Astrocyte of the hippocampus (primary cell): ENCODE results near the gene SETD1A.

Source experiments
- DNase-seq: peaks from one replicate; pipeline ENCODE4 v3.0.0; 2011; ENCODE audit warnings: low read depth, low spot score

Gene SETD1A

DNA sequence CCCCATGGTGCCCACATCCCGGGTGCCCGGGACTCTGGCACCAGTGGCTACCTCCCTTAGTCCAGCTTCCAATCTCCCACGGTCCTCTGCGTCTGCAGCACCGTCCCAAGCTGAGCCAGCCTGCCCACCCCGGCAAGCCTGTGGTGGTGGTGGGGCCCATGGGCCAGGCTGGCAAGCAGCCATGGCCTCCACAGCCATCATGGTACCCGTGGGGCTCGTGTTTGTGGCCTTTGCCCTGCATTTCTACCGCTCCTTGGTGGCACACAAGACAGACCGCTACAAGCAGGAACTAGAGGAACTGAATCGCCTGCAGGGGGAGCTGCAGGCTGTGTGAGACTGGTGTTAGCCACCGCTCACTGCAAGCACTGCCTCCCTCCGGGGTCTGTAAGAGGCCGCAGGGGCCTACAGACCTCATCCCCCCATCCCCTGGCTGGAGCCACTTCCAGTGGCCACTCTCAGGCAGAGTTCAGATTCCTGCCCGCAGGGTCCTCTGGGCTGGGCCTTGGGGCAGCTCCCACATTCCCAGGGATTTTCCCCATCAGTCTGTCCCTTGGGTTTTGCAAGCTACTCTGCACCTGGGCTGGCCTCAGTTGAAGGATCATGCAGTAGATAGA is 3.9 kb upstream of the SETD1A start:
- DNase-seq, result peak; percentile 90

DNA sequence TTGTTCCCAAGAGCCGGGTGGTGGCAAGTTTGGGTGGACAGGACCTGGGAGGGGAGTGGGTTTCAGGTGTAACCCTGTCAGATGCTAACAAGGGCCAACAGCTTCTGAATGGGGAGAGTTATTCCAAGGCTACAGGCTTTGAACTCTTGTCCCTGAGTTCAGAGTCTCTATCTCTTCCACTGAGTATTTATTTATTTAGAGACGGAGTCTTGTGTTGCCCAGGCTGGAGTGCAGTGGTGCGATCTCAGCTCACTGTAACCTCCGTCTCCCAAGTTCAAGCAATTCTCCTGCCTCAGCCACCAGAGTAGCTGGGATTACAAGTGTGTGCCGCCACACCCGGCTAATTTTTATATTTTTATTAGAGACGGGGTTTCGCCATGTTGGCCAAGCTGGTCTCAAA is 2.6 kb upstream of the SETD1A start:
- no peak for DNase-seq

DNA sequence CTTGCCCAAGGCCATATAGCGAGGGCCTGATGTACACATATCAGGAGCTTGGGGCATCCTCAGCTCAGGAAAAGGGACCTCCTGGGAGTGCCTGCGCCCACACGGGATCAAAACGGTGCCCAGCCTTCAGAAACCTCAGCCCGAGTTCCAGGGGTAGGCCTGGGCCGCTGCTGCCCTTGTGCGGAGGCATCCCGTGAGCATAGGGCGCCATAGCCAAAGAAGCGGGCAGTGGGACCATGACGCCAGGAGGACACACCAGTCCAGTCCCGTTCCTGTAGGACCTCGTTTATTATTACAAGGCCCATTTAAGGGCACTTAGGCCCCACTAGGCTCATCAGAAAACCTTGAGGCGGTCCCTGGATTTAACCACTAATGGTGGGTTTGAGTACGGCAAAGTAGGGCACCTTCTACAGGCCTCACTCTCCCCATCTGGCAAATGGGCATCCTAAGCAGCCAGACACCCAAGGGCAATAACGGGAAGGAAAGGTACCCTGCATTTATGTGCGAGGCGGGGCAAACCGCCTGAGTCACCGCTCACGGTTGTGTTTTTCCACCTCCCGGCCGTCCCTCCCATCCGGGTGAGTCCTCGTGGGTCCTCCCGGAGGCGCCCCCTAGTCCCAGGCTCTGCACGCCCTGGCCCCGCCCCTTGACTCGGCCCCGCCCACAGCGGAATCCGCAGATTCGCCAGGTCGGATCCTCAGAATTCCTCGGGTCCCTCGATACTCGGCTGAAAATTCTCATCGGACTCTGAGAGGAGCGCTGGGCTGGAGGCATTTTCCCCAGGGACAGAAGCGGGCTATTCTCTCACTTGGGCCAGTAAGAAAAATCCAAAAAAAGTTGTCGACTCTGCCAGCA is 726 bp upstream of the SETD1A start:
- peak; percentile 92 for DNase-seq

DNA sequence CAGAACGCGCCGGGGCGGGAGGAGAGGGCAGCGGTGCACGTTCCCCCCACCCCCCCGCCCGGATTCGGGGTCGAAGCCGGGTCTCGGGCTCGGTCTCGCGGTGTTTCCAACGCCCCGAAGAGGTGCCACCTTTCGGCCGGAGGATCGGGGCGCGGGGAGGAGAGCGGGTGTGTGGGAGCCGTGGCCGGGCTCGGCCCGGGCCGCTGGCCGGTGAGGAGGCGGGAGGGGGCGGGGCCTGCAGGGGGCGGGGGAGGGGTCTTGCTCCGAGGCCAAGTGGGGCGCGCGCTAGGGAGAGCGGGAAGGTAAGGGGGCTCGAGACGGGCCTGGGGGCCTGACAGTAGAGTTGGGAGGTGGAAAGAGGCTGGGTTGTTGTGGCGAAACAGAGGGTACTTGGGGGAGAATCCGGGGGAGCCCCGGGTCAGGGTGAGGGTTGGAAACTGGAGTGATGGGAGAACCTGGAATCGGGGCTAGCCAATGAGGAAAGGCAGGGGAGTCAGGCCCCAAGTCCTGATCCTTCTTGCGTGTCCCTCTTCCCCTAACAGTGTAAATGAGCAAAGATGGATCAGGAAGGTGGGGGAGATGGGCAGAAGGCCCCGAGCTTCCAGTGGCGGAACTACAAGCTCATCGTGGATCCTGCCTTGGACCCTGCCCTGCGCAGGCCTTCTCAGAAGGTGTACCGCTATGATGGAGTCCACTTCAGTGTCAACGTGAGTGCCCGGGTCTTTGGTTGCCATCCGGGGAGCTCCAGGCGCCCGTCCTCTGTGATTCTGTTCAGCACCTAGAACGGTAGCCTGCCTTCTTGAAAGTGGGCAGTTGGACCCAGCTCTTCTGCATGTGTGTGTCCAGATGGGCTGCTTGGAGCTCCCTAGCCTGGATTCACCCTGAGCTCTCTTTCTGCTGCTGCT is 873 bp downstream of the SETD1A start:
- peak; percentile 77 for DNase-seq

DNA sequence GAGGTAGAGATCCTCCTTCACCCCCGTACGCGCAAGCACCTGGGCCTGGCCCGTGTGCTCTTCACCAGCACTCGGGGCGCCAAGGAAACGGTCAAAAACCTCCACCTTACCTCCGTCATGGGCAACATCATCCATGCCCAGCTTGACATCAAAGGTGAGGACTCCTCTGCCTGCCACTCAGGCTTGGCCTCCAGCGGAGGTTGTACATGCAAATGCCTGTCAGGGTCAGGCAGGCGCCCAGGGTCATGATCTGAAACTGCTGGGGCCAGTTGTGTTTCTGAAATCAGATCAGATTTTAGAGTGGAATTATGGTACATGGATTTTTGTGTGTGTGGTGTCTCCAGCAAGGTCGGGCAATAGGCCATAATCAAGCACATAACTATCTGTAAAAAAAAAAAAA is 3.8 kb downstream of the SETD1A start:
- DNase-seq, result no peak

DNA sequence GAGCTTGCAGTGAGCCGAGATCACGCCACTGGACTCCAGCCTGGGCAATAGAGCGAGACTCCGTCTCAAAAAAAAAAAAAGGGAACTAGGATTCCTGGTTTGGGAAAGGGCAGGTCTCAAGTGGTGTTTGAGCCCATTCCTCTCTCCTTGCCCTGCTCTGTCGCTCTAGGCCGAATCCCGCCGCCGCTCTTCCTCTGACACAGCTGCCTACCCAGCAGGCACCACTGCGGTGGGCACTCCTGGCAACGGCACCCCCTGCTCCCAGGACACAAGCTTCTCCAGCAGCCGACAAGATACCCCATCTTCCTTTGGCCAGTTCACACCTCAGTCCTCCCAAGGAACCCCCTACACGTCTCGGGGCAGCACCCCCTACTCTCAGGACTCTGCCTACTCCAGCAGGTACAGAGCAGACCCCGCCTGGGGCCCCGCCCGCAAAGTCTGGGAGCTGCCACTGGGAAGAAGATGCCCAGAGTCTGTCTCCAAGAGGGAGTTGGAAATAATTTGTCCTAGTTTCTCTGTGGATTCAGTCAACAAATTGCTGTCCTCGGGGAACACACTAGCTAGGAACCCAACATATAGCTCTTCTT is 6.5 kb downstream of the SETD1A start:
- no peak for DNase-seq

DNA sequence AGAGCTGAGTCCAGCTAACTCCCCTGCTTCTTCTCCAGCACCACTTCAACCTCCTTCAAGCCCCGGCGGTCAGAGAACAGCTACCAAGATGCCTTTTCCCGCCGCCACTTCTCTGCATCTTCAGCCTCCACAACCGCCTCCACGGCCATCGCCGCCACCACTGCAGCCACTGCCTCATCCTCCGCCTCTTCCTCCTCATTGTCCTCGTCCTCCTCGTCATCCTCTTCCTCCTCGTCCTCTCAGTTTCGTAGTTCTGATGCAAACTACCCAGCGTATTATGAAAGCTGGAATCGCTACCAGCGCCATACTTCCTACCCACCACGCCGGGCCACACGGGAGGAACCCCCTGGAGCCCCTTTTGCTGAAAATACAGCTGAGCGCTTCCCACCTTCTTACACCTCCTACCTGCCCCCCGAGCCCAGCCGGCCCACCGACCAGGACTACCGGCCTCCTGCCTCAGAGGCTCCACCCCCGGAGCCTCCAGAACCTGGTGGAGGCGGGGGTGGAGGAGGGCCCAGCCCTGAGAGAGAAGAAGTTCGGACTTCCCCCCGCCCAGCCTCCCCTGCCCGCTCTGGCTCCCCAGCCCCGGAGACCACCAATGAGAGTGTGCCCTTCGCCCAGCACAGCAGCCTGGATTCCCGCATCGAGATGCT is 7.1 kb downstream of the SETD1A start:
- DNase-seq, result no peak

DNA sequence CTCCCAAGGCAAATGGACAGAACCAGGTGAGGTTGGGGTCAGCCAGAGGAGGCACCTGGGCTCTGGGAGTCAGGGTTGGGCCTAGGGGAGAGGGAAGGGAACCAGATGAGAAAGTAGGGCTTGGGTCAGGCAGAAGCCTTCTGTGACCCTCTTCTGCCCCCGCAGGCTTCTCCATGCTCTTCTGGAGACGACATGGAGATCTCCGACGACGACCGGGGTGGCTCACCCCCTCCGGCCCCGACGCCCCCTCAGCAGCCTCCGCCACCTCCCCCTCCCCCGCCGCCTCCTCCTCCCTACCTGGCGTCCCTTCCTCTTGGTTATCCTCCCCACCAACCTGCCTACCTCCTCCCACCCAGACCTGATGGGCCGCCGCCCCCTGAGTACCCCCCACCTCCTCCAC is 7.9 kb downstream of the SETD1A start:
- no peak for DNase-seq

DNA sequence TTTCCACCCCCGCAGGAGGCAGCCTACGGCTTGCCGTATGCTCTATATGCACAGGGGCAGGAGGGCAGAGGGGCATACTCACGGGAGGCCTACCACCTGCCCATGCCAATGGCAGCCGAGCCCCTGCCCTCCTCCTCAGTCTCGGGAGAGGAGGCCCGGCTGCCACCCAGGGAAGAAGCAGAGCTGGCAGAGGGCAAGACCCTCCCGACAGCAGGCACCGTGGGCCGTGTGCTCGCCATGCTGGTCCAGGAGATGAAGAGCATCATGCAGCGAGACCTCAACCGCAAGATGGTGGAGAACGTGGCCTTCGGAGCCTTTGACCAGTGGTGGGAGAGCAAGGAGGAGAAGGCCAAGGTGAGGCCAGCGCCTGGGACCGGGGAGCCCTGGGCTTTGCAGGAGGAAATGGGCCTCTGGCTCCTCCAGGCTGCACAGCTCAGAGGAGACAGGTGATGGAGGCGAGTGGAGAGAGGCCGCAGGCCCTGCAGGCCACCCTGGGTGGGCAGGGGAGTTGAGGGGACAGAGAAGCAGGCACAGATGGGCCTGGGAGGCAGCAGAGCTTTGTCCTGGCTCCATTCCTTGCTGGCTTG is 8.6 kb downstream of the SETD1A start:
- DNase-seq, result no peak

DNA sequence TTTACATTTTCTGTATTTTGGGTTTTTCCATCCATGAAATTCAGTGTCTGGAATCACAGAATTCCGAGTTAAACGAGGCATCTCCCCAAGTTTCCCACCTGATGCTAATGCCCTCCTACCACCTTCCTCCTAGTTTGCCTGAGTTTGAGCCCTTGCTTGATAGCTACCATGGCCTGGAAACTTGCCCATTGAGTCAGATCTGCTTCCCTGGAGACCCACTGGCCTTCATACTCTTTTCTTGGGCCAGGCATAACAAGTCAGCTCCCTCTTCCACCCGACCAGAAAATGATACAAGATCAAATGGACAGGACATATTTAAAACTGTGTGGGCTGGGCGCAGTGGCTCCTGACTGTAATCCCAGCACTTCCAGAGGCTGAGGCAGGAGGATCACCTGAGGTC is 10.2 kb downstream of the SETD1A start:
- DNase-seq, result no peak

DNA sequence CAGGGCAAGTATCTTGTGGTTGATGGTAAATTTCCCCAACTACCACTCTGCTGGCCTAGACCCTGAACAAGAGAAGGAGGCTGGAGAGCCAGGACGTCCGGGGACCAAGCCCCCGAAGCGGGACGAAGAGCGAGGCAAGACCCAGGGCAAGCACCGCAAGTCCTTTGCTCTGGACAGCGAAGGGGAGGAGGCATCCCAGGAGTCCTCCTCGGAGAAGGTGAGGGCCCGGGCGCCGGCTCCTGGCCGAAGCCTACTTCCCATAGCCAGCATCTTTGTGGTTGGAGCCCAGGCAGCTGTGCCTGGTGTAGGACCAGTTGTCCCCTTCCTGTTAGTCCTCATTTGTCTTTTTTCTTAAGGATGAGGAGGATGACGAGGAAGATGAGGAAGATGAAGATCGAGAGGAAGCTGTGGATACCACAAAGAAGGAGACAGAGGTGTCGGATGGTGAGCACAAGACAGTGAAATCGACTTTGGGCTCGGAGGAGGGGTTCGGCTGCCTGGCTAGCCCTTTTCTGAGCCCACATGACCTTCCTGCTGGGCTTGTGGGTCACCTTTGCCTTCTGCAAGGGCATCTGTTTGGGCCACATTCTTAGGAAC is 11.8 kb downstream of the SETD1A start:
- DNase-seq, result no peak

DNA sequence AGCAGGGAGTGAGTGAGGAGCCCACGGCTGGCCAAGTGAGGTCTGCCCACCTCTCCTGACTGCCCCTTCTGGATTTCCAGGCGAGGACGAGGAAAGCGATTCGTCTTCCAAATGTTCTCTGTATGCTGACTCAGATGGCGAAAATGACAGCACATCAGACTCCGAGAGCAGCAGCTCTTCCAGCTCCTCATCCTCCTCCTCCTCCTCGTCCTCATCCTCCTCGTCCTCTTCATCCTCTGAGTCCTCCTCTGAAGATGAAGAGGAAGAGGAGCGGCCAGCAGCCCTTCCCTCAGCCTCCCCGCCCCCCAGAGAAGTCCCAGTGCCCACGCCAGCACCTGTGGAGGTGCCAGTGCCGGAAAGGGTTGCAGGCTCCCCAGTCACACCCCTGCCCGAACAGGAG is 13.7 kb downstream of the SETD1A start:
- no peak for DNase-seq

DNA sequence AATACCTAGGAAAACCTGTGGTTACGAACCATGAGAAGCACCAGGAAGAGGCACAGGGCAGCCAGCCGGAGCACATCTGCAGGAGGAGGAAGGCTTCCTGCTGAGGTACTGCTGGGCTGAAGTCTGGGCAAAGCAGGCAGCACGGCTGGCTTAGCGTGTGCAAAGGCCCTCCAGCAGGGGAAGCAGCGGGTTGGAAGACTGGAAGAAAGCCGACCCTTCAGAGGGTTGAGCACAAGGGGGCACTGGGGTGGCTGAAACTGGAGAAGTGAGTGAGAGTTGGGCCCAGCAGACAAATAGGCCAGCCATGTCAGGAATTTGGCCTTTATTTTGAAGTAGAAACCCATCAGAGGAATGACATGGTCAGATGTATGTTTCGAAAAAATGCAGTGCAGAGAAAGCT is 15.3 kb downstream of the SETD1A start:
- DNase-seq, result peak; percentile 46

DNA sequence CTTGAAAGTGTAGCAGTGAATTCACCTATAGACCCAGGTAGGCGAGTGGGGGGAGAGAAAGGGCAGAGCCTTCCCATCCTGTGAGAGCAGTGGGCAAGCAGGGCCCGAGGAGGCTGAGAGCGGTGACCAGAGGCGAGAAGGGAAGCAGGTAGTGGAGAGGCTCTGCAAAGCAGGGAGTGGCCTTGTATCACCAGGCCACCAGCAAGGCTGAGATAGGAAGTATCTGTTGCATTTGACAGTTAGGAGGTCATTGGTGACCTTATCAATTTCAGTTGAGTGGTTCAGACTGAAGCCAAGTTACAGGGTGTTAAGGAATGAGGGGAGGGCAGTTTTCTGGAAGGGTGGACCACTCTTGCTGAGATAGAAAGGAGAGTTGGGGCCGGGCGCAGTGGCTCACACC is 16.8 kb downstream of the SETD1A start:
- DNase-seq, result no peak

DNA sequence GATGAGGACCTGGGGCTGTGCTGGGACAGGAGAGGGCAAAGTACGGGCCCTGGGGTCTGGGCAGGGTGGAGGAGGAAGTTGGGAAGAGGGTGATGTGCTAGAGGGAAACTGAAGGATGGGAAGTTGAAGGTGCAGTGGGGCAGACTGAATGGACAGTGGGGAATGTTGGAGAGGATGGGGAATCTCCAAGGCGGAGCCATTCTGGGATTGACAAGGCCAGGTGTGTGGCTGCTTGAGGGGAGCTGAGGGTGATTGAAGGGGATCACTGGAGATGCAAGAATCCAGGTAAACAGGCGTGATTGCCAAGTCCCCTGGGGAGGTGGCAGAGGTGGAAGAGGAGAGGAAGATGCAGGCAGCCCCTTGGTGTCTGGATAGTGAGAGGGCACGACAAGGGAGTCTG is 18.9 kb downstream of the SETD1A start:
- DNase-seq, result no peak

DNA sequence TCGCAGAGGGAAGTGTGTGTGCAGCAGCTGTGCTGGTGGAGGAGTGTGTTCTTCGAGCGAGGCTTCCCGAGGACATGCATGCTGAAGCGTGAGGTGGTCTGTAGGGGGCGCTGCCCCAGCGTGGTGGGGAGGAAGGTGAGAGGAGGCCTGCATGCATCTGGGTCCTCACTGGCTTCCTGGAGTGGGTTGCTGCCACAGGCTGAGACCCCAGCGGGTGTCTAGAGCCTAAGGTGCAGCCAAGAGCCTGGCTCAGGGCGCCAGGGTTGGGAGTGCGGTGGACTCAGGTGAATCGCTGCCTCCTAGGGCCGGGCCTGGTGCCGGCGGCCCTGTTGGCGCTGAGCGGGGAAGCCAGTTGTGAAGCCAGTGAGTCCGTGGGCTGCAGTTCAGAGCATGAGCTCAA is 19.9 kb downstream of the SETD1A start:
- no peak for DNase-seq

DNA sequence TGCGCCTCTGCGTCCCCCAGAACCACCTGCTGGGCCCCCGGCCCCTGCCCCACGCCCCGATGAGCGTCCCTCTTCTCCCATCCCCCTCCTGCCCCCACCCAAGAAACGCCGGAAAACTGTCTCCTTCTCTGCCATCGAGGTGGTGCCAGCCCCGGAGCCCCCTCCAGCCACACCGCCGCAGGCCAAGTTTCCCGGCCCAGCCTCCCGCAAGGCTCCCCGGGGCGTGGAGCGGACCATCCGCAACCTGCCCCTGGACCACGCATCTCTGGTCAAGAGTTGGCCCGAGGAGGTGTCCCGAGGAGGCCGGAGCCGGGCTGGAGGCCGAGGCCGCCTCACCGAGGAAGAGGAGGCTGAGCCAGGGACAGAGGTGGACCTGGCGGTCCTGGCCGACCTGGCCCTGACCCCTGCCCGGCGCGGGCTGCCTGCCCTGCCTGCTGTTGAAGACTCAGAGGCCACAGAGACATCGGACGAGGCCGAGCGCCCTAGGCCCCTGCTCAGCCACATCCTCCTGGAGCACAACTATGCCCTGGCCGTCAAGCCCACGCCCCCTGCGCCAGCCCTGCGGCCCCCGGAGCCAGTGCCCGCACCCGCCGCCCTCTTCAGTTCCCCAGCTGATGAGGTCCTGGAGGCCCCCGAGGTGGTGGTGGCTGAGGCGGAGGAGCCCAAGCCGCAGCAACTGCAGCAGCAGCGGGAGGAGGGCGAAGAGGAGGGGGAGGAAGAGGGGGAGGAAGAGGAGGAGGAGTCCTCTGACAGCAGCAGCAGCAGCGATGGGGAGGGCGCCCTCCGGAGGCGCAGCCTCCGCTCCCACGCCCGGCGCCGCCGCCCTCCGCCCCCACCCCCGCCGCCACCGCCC is 21.8 kb downstream of the SETD1A start:
- DNase-seq, result no peak

DNA sequence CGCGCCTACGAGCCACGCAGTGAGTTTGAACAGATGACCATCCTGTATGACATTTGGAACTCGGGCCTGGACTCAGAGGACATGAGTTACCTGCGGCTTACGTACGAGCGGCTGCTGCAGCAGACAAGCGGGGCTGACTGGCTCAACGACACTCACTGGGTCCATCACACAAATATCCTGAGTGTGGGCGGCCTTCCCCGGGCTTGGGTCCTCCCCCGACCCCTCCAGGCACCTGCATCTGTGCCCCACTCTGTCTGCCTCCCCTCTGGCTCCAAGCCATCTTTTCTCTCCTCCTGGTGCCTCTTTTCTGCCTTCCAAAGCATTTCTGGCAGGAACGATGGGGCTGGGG is 22.4 kb downstream of the SETD1A start:
- no peak for DNase-seq

DNA sequence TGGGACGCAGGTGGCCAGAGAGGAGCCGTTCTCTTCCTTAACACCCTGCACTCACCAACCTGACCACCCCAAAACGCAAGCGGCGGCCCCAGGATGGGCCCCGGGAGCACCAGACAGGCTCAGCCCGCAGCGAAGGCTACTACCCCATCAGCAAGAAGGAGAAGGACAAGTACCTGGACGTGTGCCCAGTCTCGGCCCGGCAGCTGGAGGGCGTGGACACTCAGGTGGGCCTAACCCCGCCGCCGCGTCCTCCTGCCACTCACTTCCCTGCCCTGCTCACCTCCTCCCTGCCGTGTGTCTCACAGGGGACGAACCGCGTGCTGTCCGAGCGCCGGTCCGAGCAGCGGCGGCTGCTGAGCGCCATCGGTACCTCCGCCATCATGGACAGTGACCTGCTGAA is 22.9 kb downstream of the SETD1A start:
- no peak for DNase-seq

DNA sequence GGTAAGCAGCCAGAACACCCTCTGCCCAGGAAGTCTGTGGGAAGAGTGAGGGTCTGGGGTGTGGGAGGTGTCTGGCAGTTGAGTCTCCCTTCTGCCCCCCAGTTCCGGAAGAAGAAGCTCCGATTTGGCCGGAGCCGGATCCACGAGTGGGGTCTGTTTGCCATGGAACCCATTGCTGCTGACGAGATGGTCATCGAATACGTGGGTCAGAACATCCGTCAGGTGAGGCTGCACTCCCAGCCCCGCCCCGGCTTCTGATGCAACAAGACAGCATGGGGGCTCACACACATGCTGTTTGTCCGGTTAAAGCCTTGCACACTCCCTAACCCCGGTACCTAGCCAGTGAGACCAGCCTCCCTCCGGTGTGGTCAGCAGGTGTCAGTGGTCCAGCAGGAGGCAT is 23.4 kb downstream of the SETD1A start:
- no peak for DNase-seq
